GM19467 (cell line): ENCODE results near the gene MICALL1.

ENCODE experiments used
- ATAC-seq: cut with Tn5 transposase; IDR thresholded peaks from one replicate; pipeline ENCODE4 v1.9.1; 2021; ENCODE audit warnings: mild to moderate bottlenecking, moderate library complexity; ENCODE audit not compliant: unreplicated experiment

The MICALL1 gene

GRCh38 chr22:37906364-37907008, 389 bp downstream of the MICALL1 start:
- peak; percentile 27 for ATAC-seq

- no peak for ATAC-seq
Measured at GRCh38 chr22:37907036-37907954, 1.2 kb downstream of the MICALL1 start.

DNA sequence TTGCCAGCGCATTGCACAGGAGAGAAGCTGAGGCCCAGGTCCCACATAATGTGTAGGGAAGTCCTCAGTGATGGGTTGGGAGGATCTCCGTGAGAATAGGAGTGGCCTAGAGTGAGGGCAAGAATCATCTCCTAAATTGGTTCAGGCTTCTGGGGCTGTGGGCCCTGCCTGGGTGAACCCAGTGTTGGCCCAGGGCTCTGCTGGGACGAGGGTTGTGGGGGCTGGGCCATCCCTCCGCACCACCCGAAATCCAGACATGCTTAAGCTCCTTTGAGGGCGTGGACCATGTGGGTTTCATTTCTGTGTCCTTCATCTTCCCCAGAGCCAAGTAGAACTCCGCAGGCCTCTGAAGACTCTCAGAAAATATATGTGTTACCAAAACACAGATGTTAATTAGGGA, 3.7 kb downstream of the MICALL1 start:
- no peak for ATAC-seq

- ATAC-seq, result no peak
Measured at GRCh38 chr22:37910890-37911672, 5.0 kb downstream of the MICALL1 start.

- ATAC-seq, result no peak
Measured at GRCh38 chr22:37911697-37912096, 5.6 kb downstream of the MICALL1 start.

- ATAC-seq, result no peak
Measured at GRCh38 chr22:37912171-37912570, 6.1 kb downstream of the MICALL1 start.

DNA sequence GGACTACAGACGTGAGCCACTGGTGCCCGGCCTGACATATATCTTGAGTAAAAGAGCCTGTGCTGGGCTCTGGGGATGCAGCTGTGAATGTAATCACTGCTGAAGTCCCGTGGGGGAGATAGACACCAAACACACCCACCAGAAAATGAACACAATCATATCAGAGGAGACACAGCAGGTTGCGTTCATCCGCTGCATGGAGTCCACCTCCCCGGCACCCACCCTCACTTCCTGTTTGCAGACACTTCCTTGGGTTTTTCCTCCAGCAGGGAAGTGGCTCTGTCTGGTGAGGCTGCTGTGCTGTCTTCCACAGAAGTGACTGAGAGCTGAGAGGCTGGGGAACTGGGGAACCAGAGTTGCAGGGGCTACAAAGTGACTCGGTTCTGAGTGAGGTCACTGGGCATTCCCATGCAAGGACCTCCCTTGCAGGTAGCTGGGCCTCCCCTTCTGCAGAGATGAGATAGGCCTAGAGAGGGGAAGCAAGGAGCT, 7.2 kb downstream of the MICALL1 start:
- ATAC-seq, result no peak

DNA sequence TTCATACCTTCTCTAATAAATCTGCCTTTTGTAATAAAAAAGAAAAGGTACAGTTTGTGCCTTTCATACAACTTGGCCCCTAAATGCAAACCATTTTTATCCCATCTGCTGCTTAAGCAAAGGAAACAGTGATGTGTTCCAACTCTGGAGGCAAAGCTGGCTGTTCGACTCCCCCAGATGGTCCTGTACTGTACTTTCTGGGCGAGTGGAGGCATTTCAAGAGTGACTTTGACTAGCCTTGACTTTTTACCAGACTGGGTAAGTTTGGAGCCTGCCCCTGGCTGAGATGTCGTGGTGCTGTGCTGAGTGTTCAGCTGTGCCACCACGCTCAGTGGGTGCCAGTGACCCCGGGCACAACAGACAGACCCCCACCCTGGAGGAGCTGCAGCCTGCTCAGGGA, 10.2 kb downstream of the MICALL1 start:
- no peak for ATAC-seq

DNA sequence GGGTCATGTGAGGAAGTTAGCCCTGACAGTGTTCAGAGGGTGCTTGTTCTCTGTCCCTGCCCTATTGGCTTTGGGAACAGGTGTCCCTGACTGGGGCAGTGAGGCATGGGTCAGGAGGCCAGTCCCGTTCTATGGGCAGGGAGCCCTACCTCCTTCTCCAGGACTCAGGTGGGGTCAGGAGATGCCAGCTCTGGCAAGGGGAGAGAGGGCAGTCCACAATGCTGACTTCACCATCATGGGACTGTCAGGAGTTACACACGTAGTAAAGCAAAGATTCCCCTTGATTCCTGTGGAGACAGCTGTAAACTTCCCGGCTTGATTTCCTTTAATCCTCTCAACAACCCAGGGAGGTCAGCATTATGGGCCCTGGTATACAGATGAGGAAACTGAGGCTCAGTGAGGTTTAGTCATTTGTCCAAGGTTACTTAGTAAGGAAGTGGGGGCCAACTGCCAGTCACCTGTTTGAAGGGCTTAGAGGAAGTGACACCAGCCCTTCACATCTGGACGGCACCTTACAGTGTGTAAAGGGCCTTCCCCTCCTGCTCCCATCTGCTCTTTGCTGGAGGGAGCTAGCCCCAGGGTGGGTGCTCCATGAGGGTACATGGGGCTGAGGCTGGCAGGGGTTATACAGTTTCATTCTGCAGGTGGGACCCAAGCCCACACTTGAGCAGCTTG, 11.9 kb downstream of the MICALL1 start:
- ATAC-seq, result no peak

DNA sequence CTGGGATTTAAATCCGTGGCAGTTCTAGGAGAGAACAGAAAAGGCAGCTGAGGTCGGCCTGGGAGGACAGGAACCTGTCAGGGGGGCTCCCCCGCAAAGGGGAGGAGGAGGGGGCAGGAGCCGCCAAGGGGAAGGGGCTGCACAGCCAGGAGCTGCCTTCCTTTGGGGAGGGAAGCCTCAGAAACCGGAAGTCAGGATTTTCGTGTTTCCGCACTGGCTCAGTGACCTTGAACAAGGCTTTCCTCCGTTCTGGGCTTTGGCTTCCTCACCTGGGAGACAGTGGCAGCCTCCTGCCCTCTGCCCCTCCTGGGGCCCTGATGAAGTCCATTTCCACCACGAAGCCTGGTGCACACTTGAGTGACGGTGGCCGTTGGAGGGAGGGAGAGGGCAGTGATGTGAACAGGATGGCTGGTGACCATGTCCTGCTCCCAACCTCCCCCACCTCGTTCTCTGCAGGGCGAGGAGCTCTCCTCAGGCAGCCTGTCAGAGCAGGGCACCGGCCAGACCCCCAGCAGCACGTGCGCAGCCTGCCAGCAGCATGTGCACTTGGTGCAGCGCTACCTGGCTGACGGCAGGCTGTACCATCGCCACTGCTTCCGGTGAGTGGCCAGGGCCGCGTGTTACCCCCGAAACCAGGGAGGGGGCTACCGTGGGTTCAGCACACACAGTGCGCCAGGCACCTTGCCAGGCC, 12.6 kb downstream of the MICALL1 start:
- no peak for ATAC-seq

DNA sequence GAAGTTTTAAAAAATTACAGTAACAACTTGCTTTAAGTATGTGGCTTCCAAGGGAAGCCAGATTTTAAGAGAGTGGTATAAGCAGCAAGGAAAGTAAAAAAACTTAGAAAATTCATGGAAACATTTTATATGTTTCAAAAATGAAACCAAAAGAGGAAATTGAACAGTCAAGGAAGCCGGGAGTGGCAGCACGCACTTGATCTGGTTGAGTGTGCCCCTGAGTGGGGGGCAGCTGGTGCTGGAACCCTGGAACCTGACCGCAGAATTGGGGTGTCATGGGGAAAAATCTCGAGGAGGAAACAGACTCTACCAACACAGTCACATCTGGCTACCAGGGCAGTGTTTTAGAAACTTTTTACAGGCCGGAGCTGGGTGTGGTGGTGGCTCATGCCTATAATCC, 14.0 kb downstream of the MICALL1 start:
- ATAC-seq, result no peak

- no peak for ATAC-seq
Measured at GRCh38 chr22:37922191-37922590, 16.1 kb downstream of the MICALL1 start.

GRCh38 chr22:37923927-37924326, 17.8 kb downstream of the MICALL1 start:
- ATAC-seq, result no peak

GRCh38 chr22:37924386-37925065, 18.4 kb downstream of the MICALL1 start:
- ATAC-seq, result no peak

DNA sequence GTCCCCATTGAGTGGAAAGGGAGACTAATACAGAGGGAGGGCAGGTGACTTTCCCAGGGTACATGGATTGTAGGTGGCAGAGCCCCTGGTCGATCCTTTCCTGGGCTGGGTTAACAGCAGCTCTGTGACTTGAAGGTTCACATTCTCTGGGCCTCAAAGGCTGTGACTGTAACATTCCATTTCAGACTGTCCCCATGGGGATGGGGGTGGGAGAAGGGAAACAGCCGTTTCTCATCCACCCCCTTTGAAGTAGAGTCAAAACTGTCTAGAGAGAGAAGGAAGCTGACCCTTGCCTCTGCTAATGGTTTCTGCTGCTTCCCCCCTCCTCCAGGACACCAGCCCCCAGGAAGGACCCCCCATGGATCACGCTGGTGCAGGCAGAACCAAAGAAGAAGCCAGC, 19.2 kb downstream of the MICALL1 start:
- ATAC-seq, result no peak

- no peak for ATAC-seq
Measured at GRCh38 chr22:37925767-37926166, 19.7 kb downstream of the MICALL1 start.

GRCh38 chr22:37926358-37926757, 20.3 kb downstream of the MICALL1 start:
- ATAC-seq, result no peak

DNA sequence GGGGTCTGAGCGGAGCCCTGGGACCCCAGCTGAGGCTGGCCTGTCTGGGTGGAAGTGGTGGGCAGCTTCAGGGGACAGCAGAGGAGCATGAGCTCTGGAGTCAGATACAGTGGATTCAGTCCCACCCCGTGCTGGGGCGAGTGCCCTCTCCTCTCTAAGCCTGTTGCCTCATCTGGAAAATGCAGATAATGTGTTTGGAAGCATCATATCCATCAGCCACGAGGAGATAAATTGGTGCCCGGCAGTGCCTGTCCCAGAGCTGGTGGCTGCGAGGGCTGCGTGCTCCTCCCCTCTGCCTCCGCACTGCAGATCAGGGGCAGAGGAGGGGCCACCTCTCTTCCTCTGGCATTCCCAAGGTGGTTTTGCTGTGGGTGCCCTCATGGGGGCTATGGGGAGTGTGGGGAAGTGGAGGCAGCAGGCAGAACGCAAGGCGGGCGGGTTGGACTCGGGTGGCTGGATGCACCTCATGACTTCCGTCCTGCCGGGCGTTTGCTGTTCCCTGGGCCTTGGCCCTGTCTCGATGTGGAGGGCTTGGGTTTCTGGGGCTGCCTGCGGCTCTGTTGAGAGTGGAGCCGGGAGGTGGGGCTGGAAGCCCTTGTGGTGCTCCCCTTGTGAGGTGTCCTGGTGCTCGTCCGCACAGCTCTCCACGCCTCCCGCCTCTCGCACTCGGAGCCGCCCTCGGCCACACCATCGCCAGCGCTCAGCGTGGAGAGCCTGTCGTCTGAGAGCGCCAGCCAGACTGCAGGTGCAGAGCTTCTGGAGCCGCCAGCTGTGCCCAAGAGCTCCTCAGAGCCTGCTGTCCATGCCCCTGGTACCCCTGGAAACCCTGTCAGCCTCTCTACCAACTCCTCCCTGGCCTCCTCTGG, 20.9 kb downstream of the MICALL1 start:
- ATAC-seq, result no peak

- ATAC-seq, result no peak
Measured at GRCh38 chr22:37927637-37927936, 21.5 kb downstream of the MICALL1 start.
